GM18858 (cell line): Measurements from ENCODE around the gene BTD.

ENCODE experiments used
- ATAC-seq: cut with Tn5 transposase; IDR thresholded peaks from one replicate; pipeline ENCODE4 v1.9.1; 2021; ENCODE audit not compliant: unreplicated experiment

Gene BTD

DNA sequence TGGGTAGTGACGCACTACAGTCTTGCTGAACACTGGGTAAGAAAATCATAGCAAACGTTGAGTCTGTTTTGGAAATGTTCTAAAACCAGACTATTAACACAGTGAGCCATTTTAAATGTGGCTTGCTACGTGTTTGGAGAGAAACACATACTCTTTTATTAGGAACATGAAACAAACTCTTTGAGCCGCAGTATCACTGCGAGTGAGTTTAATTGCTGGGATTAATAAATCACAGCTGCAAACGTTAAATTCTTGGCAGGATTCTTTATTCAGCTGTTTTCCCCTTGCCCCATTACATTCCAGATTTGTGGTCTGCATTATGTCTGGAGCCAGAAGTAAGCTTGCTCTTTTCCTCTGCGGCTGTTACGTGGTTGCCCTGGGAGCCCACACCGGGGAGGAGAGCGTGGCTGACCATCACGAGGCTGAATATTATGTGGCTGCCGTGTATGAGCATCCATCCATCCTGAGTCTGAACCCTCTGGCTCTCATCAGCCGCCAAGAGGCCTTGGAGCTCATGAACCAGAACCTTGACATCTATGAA is 33.6 kb downstream of the BTD start:
- ATAC-seq, result no peak

DNA sequence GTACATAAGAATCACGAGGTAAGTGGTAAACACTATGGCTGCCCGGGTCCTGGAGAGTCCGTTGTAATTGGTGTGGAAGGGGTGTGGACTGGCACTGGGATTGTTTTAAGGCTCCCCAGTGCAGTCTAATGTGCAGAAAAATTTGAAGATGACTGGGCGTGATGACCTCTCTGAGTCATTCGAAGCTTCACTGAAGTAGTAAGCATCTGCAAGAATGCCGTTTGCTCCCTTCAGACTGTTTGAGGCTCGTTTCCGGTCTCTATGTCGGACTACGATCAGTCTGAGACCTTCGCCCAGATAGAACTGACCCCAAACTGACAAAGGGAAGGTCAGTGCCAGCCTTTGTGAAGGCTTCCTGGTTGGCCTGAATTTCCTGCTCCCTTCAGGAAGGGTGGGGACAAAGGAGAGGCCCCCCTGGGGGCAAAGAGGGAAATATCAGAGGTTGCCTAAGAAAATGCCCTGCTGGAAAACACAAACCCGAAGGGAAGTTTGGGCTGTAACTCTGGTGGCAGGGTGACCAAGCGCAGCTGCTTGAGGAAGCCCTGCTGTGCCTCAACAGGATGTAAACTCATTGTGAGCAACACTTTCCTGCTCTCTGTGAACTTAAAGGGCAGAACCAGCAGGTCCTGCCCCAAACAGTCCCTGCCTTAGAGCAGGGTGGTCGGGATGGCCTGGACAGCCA is 34.6 kb downstream of the BTD start:
- peak; percentile 39 for ATAC-seq

DNA sequence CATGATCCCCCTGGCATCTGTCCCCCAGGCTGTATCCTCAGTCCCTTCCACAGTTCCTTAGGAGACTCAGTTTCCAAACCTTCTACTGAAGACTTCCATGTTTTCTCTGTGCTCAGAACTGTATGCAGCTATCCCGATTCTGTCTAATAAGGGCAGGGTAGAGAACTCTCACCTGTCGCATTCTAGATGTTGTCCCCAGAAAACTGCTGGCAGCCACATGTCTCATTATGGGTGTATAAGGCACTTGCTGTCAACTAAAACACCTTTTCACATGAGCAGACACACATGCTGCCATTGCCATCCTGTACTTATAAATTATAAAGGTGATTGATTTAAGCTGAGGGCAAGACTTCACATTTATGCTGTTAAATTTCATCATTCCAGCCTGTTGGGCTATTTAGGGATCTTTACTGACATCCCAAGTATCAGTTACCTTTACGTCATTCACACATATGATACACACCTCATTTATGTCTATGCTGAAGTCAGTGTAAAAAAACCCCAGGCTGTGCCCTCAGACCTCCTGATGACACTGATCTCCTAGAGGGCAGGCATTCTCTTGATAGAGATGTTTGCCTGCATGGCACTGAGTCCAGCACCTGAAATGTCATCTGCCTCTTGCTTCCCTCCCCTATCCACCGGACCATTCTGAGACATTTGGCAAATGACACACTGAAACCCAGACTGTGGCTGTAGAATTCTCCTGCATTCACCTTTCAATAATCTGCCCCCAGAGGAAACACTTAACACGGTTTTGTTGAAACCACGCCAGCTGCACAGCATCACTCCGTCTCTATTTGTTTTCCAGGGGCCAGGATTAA is 35.8 kb downstream of the BTD start:
- no peak for ATAC-seq

- ATAC-seq, result no peak
Observed at GRCh38 chr3:15638193-15638890, 36.8 kb downstream of the BTD start.

GRCh38 chr3:15638891-15639262 is 37.3 kb downstream of the BTD start:
- no peak for ATAC-seq

- no peak for ATAC-seq
Observed at GRCh38 chr3:15645246-15645645, 43.7 kb downstream of the BTD start.

DNA sequence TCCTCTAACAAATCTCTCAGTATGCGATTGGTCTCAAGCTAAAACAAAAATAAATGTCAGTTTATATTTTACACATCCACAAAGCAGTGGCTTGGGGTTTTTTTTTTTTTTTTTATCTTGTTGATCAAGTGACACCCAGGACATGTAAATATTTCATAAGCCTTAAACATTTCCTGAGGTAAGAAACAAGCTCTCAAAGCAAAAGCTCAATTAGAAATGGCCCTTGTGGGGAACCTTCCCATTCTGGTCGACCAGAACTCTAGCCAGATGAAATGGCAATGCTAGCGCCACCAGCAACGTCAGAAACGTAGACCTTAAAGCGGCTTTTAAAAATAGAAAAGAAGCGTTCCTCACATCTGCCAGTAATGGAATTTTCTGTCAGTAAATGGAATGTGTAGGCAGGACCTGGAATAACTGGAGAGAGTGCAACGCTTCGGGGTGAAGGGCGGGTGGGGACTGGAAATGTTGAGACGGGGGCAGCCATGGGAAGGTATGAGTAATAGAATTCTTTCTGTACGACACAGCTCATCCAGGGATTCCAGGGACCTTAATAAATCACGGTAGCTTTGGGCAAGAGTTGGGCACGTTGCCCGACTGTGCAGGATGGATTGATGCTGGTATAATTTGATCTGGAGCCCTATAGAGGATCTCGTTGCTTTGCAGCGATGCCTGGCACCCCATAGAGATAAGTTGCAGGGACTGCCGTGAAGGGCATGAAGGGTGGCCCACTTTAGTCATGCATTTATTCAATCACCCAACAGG is 44.4 kb downstream of the BTD start:
- ATAC-seq, result no peak

- peak; percentile 9 for ATAC-seq
Observed at GRCh38 chr3:15646851-15647511, 45.4 kb downstream of the BTD start.

GRCh38 chr3:15647611-15648167 is 46.1 kb downstream of the BTD start:
- peak; percentile 92 for ATAC-seq

- ATAC-seq, result no peak
Observed at GRCh38 chr3:15649341-15649740, 47.8 kb downstream of the BTD start.

DNA sequence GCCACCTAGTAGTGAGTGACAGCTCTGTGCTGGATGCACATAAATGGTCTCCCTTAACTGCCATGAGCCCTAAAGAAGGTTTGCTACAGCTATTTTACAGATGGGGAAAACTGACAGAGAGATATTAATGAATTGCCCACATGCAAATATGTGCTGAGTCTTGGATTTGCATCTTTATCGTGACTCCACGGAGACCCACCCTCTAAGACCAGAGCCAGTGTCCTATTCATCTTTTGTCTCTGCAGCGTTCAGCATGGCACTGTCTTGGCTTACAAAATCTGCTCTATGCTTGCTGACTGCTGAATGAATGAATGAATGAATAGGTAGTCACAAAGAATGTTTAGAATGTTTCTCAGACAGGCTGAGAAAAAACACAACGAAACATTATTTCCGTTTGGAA is 48.3 kb downstream of the BTD start:
- no peak for ATAC-seq

DNA sequence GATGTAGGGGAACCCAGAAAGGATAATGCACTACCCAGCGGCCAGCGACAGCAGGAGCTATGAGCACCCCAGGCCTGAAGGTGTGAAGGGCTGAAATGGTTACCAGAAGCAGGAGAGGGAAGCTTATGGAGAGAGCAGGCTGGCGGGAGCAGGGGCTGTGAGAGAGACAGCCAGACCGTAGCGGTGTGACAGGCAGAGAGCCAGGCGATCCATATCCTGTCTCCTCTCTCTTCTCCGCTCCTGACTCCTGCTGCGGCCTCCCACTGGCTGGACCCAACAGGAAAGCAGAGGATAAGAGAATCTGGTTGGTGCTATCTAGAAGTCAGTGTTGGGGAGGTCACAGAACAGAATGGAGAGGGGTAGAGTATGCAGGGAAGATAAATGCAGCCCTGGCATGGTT is 49.9 kb downstream of the BTD start:
- ATAC-seq, result no peak

GRCh38 chr3:15653321-15653720 is 51.8 kb downstream of the BTD start:
- ATAC-seq, result no peak

DNA sequence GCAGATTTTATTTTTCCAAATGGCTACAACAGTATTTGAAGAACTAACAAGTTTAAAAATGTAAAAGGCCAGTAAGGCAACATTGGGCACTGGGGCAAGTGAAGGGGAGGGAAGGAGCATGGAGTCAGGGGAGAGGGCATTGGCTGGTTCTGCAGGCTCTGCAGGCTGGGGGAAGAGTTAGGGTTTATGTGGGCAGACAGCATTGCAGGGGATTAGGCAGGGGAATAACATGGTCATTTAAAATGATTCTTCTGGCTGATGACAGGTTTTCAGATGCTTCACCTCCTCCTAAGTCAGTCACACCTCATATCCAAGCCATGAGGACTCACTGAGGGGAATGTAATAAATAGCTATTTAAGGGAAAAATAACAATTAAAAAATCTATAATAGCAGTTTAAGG is 52.6 kb downstream of the BTD start:
- ATAC-seq, result no peak

GRCh38 chr3:15654891-15655290 is 53.3 kb downstream of the BTD start:
- ATAC-seq, result no peak

DNA sequence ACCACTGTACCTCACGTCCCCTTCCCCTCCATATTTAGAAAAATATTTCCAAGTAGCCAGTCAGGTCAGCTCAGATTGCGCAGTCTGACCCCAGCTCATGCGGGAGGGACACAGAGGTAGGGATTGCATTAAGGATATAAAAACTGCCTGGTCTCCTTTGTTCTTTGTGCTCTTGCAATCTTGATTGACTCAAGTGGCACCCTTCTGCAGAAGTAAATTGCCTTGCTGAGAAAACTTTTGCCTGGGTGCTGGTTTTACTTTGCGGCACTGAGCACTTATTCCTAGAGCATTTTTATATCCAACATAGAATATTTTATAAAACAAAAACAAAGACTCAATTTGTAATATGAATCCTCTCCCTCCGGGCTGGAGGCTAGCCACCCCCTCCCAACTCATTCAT is 54.8 kb downstream of the BTD start:
- ATAC-seq, result no peak

GRCh38 chr3:15657016-15657415 is 55.5 kb downstream of the BTD start:
- no peak for ATAC-seq

GRCh38 chr3:15659254-15659975 is 57.9 kb downstream of the BTD start:
- ATAC-seq, result no peak
